GM18505 (cell line): ENCODE results near the gene HMGN1.
"Not testable (repeated sequence)": the region's sequence is repeated elsewhere in the genome, so short reads cannot be mapped to it uniquely, and the experiment has no call there.

Source experiments
- ATAC-seq: cut with Tn5 transposase; IDR thresholded peaks from one replicate; pipeline ENCODE4 v1.9.1; 2021; ENCODE audit not compliant: unreplicated experiment
- POLR2A ChIP-seq: IDR thresholded peaks from 4 replicates; pipeline ENCODE4 v1.6.1; 2011; ENCODE audit warnings: borderline replicate concordance; ENCODE audit not compliant: insufficient read depth, insufficient read length; ENCODE audit errors: extremely low read depth

HMGN1 gene, protein sequence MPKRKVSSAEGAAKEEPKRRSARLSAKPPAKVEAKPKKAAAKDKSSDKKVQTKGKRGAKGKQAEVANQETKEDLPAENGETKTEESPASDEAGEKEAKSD

DNA sequence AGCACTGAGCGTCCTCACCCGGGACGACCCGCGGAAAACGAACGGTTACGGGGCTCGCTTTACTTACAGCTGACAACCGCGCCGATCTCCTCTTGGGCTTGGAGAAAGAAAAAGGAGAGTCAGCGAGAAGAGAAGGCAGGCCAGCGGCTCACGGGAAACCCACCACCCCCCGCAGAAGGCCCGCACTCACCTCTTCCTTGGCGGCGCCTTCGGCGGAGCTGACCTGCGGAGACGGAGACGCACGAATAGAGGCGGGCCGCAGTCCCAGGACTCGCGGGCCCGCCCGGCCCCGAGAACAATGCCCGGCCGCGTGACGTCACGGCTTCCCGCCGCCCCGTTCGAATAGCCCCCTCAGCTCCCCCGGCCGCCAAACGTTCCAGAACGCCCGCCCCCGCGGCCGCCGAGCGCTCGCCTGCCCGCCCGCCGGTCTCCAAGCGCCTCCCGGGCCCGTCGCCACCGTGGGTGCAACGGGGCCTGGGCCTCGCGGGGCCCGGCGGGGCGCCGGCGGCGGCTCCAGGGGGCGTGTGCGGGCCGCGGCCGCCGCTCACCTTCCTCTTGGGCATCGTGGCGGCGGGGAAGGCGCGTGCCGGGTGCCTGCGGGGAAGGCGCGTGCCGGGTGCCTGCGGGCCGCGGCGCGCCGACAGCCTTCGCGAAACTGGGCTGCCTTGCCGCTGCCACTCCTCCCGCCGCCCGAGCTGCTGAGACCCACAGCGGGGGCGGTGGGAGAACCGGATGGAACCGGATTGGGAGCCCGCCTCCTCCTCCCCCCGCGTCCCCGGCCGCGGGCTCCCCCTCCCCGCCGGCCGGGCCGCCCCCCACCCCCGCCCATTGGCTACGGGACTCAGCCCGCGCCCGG is at the start of gene HMGN1:
HMGN1 (minus strand) TSS at position 734 of the 856 bp plus-strand sequence; CDS start at position 563, 171 bp downstream.
- peak; percentile 72 for TF ChIP-seq POLR2A
- peak; percentile 54 for ATAC-seq

DNA sequence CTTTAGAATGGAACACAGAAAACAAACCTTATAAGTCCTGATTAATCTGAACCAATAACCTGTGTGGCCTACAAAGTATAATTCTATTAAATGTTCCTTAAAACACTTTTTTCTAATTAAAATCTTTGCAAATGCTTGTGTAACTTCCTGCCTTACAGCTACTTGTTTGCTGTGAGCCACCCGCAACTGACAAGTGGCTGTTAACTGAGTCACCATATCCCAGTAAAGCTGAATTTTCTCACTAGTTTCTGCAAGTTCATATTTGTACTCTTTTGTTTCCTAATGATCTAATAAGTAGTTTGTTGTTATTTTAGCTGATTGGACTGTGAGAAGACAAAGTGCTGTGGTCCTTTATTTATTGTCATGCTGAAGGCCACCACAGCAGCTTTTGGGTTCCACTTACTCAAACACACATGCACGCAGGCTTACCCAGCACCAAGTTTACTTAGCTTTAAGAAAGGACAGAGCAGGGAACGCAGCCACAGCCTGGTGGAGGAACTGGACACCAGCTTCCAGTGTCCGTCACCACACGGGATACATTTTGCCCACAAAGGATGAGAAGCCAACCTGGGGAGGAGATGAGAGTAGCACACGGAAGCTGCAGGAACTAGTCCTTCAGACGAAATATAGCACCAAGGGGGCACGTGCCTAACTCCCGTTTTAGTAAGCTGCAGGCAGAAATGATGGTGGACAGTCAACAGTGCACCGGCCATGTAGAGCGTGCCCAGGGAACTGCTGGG is 48.9 kb upstream of the HMGN1 start:
- ATAC-seq = no peak
- TF ChIP-seq POLR2A = no peak

DNA sequence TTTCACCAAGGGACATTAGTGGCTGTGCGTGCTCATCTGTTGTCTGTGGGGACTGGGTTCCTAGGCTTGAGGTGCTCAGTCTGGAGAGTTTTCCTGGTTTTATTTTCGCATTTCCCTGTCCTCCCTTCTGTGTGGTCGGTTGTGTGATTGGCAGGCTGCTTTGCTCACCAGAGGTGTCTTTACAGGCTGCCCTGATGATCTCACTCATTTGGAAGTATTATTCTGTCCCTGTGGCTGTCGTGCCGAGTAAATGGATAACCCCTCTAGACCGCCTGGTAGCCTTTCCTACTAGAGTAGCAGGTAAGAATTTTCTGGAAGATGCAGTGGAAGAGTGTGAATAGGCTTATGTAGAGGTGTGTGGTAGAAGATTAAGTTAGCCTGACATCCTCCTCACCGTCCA is 44.1 kb upstream of the HMGN1 start:
- no peak for TF ChIP-seq POLR2A
- no peak for ATAC-seq

DNA sequence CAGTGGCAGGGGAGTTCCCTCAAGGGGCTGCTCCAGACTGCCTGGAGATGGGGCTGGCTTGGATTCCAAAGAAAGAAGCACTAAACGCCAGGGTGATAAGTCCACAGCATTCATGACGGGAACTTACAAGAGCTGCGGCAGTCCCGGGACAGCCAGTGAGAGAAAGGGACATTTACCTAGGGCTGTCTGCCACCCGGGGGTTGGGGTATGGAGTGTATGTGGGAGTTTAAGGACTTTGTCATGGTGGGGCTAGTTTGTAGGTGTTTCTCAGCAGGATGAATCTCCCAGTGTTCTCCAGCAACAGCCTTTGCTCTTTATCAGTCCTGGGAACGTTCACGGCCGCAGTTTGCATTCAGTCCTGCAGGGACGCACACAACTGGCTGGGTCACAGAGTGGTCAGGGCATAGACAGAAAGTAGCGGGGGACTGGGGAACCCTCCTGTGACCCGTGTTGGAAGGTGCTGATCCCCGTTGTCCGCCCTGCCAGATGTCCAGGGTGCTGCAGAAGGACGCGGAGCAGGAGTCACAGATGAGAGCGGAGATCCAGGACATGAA is 41.4 kb upstream of the HMGN1 start:
- ATAC-seq = no peak
- TF ChIP-seq POLR2A = no peak

DNA sequence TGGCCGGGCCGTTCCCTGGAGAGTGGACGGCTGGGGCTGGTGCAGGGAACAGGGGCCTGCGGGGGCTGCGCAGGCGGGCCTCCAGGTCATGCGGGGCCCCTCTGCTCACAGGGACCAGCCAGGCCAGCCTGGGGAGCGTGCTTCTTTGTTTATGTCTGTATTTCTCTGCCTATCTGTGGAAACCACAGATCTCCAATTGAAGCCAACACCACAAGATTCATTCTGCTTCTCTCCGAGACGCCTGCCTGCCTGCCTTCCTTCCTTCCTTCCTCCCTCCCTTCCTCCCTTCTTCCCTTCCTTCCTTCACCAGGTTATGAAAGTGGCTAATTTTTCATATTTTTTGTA is 39.9 kb upstream of the HMGN1 start:
- no peak for ATAC-seq
- TF ChIP-seq POLR2A = no peak

DNA sequence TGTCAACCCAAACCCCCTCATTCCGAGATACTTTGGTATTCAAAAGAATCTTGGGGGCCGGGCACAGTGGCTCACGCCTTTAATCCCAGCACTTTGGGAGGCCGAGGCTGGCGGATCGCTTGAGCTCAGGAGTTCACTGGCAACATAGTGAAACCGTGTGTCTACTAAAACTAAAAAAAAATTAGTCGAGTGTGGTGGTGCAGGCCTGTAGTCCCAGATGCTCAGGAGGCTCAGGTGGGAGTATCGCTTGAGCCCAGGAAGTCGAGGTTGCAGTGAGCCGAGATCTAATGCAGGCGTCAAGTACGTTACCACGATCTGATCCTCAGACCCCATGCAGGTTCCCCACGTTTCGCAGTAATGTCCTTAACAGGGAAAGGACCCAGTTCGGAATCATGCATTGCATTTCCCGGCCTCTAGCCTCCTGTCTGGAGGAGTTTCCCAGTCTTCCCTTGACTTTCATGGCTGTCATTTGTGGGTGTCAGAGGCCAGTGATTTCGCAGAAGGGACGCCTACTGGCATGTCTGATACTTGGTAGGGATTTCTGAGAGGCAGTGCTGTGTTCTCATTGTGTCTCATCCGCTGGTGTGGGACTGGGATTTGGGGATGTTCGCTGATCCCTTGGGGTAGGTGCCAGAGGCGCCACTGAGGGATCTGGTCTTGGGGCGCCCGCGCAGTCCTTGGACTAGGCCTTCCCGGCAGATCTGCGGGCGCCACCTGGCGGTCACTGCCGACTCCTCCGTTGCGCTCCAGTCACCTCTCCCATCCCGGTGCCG is 39.3 kb upstream of the HMGN1 start:
- TF ChIP-seq POLR2A = peak; percentile 23
- ATAC-seq = peak; percentile 81

DNA sequence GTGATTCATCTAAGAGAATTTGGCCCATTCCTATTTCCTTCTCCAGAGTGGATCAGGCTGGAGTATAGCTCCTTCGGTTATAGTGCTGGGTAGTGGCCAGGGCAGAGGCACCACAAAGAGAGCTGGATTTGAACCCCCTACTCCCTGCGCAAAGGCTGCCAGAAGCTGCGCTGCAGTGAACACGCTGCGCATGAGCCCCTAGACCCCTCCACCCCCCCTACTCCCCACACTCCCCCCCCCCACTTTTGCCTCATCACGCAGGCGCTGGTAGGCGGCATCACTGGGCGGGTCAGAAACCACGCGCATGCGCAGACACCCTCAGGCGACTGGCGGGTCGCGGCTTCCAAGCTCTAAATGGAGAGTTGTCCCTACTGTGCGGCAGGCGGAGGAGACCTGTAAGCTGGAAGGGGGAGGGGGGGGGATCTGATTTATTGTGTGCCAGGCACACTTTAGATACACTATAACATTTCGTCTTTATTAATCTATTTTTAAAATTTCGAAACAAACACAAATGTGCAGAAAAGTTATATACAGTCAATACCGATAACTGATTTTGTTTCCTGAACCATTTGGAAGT is 38.7 kb upstream of the HMGN1 start:
- ATAC-seq = peak; percentile 39
- TF ChIP-seq POLR2A = peak; percentile 16

DNA sequence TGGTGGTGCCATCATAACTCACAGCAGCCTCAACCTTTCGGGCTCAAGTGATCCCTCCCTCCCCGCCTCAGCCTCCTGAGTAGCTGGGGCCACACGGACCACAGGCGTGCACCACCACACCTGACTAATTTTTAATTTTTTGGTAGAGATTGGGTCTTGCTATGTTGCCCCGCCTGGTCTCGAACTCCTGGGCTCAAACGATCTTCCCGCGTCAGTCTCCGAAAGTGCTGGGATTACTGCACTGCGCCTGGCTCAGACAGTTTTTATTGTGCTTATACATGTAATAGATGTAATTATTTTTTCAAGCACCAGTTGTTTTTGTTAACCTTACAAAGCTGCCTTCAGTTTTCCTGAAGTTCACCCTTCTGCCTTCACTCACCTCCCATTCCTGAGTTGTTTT is 38.0 kb upstream of the HMGN1 start:
- no peak for TF ChIP-seq POLR2A

DNA sequence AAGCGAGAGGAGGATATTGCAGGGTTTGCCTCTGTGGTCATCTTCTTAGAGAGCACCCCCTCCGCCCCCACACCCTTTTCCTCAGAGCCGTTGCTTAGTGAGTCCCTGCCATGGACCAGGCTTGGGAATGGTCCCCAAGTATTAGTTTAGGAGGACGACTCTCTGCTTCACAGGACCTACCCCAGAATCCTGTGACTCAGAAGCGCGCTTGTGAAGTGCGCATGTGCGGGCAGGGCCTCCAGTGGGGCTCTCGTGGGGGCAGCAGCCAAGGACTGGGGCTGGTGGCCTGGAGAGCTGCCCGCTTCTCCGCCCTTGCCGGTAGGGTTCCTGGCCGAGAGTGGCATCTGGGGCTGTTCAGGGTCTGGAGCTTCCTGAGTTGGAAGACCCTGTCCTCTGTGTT is 37.3 kb upstream of the HMGN1 start:
- ATAC-seq = no peak
- TF ChIP-seq POLR2A = no peak

More for the DNA sequence above, 38.0 kb upstream of the HMGN1 start:
- no peak for ATAC-seq

DNA sequence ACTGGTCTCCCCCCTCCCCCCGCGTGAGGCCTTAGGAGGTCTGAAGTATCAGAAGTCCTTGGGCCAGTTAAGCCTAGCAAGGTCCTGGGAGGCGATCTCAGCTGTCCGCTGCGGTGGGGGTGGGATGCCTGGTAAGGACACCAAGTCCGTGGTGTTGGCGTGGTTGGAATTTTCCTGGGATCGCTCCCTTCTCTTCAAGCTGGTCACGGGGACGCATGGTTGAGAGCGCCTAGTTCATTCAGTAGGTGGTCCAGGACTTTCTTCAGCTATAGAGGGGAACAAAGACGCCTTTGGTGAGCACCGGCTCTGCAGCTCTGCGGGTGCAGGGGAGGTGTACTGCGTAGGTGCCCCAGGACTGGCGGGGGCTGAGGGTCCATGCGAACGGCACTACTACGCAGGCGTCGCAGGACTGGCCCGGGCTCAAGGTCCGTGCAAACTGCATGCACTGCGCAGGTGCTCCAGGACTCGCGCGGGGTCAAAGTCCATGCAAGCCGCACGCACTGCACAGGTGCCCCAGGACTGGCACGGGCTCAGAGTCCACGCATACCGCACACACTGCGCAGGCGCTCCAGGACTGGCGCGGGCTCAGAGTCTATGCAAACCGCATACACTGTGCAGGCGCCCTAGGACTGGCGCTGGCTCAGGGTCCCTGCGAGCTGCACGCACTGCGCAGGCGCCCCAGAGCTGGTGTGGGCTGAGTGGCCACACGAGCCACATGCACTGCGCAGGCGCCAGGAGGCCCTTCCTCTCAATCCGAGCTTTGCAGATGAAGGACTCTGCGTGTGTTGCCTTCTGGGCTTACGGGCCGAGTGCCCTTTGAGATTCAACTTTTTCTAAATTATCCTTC is 36.6 kb upstream of the HMGN1 start:
- no peak for TF ChIP-seq POLR2A

DNA sequence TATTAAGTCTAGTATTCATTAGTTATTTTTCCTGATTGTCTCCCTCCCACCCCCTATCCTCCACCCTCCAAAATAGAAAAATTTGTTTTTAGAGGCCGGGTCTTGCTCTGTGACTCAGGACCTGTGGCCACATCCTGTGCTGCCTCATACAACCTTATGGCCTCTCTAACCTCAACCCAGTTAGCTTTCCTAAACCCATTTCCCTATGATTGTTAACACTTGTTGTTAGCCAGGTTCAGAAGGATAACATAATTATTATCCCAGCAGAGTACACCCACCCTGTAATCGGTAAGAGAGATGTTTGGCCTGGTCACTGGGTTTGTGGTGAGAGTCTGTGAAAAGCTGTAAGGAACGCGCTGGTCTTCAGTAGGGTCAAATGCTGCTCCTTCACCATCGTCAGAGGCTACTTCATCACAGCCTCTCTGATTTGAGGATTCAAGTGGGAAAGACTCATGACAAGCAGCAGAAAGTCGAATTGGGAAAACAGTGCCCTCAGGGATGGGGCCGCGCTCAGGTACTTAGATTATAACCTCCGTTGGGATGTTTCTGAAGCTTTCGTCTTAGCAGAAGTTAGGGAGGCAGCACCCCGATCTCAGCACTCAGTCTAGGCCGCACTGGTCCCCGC is 35.9 kb upstream of the HMGN1 start:
- TF ChIP-seq POLR2A = no peak
- no peak for ATAC-seq

More for the DNA sequence above, 36.6 kb upstream of the HMGN1 start:
- no peak for ATAC-seq

DNA sequence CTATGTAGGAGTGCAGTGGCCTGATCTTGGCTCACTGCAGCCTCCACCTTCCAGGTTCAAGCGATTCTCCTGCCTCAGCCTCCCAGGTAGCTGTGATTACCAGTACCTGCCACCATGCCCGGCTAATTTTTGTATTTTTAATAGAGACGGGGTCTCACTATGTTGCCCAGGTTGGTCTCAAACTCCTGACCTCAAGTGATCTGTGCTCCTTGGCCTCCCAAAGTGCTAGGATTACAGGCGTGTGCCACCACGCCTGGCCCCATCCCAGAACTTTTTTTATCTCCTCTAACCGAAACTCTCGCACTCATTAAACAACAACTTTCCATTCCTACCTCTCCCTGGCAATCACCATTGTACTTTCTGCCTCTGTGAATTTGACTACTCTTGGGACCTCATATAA is 33.2 kb upstream of the HMGN1 start:
- ATAC-seq = not testable (repeated sequence)
